ENCODE measurements around the gene NXPE1.

The NXPE1 gene

GRCh38 chr11:114482114-114482513 is 77.6 kb downstream of the NXPE1 start:
- Histone ChIP-seq H3K9ac (ENCODE audit: low read depth, low read length) (no peak overlapping the region; the same call in 1 of the 2 replicates), H3K36me3 (ENCODE audit: insufficient read depth, low read depth, low read length) (no peaks in the 10 kb centered on the region), H3K4me3 (ENCODE audit: low read length) (0 out of 2 replicates have a peak overlapping the region, but pooled peaks have one; percentile 5), H3K4me1 (ENCODE audit: insufficient read depth, low read length) (peaks cover 49% of the 10 kb centered on the region), H3K9me3 (ENCODE audit: insufficient read depth, low read depth, low read length) (0 out of 2 replicates have a peak, but pooled peaks cover 5% of the 10 kb centered on the region), H3K27me3 (ENCODE audit: insufficient read depth, low read length) (no peaks in the 10 kb centered on the region), H3K27ac (ENCODE audit: low read length) (no peak overlapping the region)

- Histone ChIP-seq H3K9ac (ENCODE audit: low read depth, low read length) (no peak overlapping the region; the same call in 1 of the 2 replicates), H3K27ac (ENCODE audit: low read length) (peak overlapping the region; percentile 8), H3K36me3 (ENCODE audit: insufficient read depth, low read depth, low read length) (no peaks in the 10 kb centered on the region), H3K4me3 (ENCODE audit: low read length) (no peak overlapping the region), H3K27me3 (ENCODE audit: insufficient read depth, low read length) (no peaks in the 10 kb centered on the region), H3K9me3 (ENCODE audit: insufficient read depth, low read depth, low read length) (0 out of 2 replicates have a peak, but pooled peaks cover 5% of the 10 kb centered on the region), H3K4me1 (ENCODE audit: insufficient read depth, low read length) (peaks cover 49% of the 10 kb centered on the region)
Measured at GRCh38 chr11:114479331-114479730, 80.3 kb downstream of the NXPE1 start.

- Histone ChIP-seq H3K36me3 (ENCODE audit: insufficient read depth, low read depth, low read length) (no peaks in the 10 kb centered on the region), H3K9me3 (ENCODE audit: insufficient read depth, low read depth, low read length) (0 out of 2 replicates have a peak, but pooled peaks cover 5% of the 10 kb centered on the region), H3K9ac (ENCODE audit: low read depth, low read length) (peak overlapping the region; percentile 51), H3K4me3 (ENCODE audit: low read length) (peak overlapping the region; percentile 61), H3K27ac (ENCODE audit: low read length) (peak overlapping the region; percentile 8), H3K4me1 (ENCODE audit: insufficient read depth, low read length) (peaks cover 49% of the 10 kb centered on the region), H3K27me3 (ENCODE audit: insufficient read depth, low read length) (no peaks in the 10 kb centered on the region)
Measured at GRCh38 chr11:114478768-114479167, 80.9 kb downstream of the NXPE1 start.

- H3K4me3 ChIP-seq (ENCODE audit: low read length) = peak overlapping the region; percentile 61
- H3K4me1 ChIP-seq (ENCODE audit: insufficient read depth, low read length) = peaks cover 49% of the 10 kb centered on the region
- no peaks in the 10 kb centered on the region for H3K36me3 ChIP-seq (ENCODE audit: insufficient read depth, low read depth, low read length)
- peak overlapping the region; percentile 57; the same call in 1 of the 2 replicates for H3K9ac ChIP-seq (ENCODE audit: low read depth, low read length)
- peak overlapping the region; percentile 73 for H3K27ac ChIP-seq (ENCODE audit: low read length)
- H3K9me3 ChIP-seq (ENCODE audit: insufficient read depth, low read depth, low read length) = 0 out of 2 replicates have a peak, but pooled peaks cover 5% of the 10 kb centered on the region
- no peaks in the 10 kb centered on the region for H3K27me3 ChIP-seq (ENCODE audit: insufficient read depth, low read length)
Measured at GRCh38 chr11:114478001-114478410, 81.7 kb downstream of the NXPE1 start.

GRCh38 chr11:114472661-114473060 is 87.0 kb downstream of the NXPE1 start:
- Histone ChIP-seq H3K4me1 (ENCODE audit: insufficient read depth, low read length) (peaks cover 6% of the 10 kb centered on the region; the same call in 1 of the 2 replicates), H3K9me3 (ENCODE audit: insufficient read depth, low read depth, low read length) (no peaks in the 10 kb centered on the region), H3K36me3 (ENCODE audit: insufficient read depth, low read depth, low read length) (no peaks in the 10 kb centered on the region), H3K27me3 (ENCODE audit: insufficient read depth, low read length) (no peaks in the 10 kb centered on the region), H3K27ac (ENCODE audit: low read length) (no peak overlapping the region), H3K9ac (ENCODE audit: low read depth, low read length) (no peak overlapping the region), H3K4me3 (ENCODE audit: low read length) (no peak overlapping the region)

Data from iPS-20b (cell line).